ENCODE measurements around the gene OSTN.

The OSTN gene

GRCh38 chr3:191198480-191198879, 561 bp upstream of the OSTN start:
- DNase-seq (ENCODE audit: low spot score), result no peak
- TF ChIP-seq, protein P1, sequence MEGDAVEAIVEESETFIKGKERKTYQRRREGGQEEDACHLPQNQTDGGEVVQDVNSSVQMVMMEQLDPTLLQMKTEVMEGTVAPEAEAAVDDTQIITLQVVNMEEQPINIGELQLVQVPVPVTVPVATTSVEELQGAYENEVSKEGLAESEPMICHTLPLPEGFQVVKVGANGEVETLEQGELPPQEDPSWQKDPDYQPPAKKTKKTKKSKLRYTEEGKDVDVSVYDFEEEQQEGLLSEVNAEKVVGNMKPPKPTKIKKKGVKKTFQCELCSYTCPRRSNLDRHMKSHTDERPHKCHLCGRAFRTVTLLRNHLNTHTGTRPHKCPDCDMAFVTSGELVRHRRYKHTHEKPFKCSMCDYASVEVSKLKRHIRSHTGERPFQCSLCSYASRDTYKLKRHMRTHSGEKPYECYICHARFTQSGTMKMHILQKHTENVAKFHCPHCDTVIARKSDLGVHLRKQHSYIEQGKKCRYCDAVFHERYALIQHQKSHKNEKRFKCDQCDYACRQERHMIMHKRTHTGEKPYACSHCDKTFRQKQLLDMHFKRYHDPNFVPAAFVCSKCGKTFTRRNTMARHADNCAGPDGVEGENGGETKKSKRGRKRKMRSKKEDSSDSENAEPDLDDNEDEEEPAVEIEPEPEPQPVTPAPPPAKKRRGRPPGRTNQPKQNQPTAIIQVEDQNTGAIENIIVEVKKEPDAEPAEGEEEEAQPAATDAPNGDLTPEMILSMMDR (IDR thresholded peaks at IDR 0.05; ENCODE audit: extremely low read depth, missing control alignments), result no peak

- DNase-seq (ENCODE audit: low spot score), result no peak
- TF ChIP-seq, protein P1 (IDR thresholded peaks at IDR 0.05; ENCODE audit: extremely low read depth, missing control alignments), result no peak
These were observed 11.0 kb downstream of the OSTN start for GRCh38 chr3:191210032-191210431.

DNA sequence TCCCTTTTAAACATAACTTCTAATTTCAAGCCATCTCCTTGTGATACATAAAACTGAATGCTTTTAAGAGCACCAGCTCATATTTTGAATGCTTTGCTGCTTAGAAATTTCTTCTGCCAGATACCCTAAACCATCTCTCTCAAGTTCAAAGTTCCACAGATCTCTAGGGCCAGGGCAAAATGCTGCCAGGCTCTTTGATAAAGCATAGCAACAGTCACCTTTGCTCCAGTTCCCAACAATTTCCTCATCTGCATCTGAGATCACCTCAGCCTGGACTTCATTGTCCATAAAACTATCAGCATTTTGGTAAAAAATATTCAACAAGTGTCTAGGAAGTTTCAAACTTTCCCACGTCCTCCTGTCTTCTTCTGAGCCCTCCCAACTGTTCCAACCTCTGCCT, 17.5 kb downstream of the OSTN start:
- DNase-seq (ENCODE audit: low spot score), result no peak
- TF ChIP-seq, protein P1 (IDR thresholded peaks at IDR 0.05; ENCODE audit: extremely low read depth, missing control alignments), result no peak

- no peak for DNase-seq (ENCODE audit: low spot score)
- TF ChIP-seq, protein P1 (IDR thresholded peaks at IDR 0.05; ENCODE audit: extremely low read depth, missing control alignments), result no peak
These were observed 18.3 kb downstream of the OSTN start for GRCh38 chr3:191217301-191217700.

DNA sequence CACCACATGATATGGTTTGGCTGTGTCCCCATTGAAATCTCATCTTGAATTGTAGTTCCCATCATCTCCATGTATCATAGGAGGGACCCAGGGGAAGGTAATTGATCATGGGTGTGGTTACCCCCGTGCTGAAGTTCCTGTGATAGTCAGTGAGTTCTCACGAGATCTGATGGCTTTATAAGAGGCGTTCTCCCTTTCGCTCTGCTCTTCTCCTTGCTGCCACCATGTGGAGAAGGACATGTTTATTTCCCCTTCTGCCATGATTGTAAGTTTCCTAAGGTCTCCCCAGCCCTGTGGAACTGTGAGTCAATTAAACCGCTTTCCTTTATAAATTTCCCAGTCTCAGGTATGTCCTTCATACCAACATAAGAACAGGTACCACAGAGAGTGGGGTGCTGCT, 21.9 kb downstream of the OSTN start:
- TF ChIP-seq, protein P1 (IDR thresholded peaks at IDR 0.05; ENCODE audit: extremely low read depth, missing control alignments), result no peak
- no peak for DNase-seq (ENCODE audit: low spot score)

DNA sequence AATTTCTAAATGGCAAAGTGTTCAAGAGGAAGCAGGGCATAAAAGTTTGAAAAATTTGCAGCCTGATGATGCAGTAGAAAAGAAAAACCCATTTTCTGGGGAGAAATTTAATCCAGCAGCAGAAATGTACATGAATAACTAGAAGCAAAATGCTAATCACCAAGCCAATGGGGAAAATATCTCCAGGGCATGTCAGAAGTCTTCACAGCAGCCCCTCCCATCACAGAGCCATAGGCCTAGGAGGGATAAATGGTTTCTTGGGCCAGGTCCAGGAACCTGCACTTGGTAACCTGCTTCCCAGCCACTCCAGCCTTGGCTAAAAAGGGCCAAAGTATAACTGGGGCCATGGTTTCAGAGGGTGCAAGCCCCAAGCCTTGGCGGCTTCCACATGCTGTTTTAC, 22.6 kb downstream of the OSTN start:
- DNase-seq (ENCODE audit: low spot score), result no peak
- TF ChIP-seq, protein P1 (IDR thresholded peaks at IDR 0.05; ENCODE audit: extremely low read depth, missing control alignments), result no peak

DNA sequence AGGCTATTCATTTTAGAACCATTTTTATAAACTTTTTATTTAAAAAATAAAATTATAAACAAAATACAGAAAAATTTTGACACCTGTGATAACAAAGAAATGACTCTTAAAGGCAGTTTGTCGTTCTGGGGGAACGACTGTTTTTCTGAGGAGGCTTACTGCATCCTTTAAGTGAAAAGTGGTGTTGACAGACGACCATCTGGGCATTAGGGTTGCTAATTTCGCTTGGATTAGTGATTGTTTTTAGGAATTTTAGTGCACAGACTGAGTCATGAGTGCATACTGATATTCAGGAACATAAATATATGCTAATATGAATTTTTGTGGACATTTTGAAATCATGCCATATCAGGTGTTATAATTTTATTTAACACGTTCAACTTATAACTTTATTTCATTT, 28.5 kb downstream of the OSTN start:
- TF ChIP-seq, protein P1 (IDR thresholded peaks at IDR 0.05; ENCODE audit: extremely low read depth, missing control alignments), result no peak
- no peak for DNase-seq (ENCODE audit: low spot score)

All from GM20000 (cell line).